OCI-LY7 (cell line): ENCODE measurements around the gene ATG4C. TPM values are rescaled to one million over a fixed set of nuclear protein-coding genes. Genes with fewer than 3 reads are reported as not detected.

ENCODE experiments used
- BruUV-seq: library from RNA; stranded (reverse); fragments of 400-500 nt; replicated peaks from 2 replicates; lab custom pipeline; 2021; lab: Mats Ljungman, UMichigan
- CTCF ChIA-PET: fragments of 300-600 bp; sonication (Branson Sonifier 250); formaldehyde crosslinking; loops from one replicate; lab custom pipeline; 2022; ENCODE audit warnings: antibody characterized with exemption; ENCODE audit not compliant: unreplicated experiment; lab: Charles Lee
- POLR2A ChIA-PET: fragments of 300-600 bp; sonication (Branson Sonifier 250); formaldehyde crosslinking; loops from one replicate; lab custom pipeline; 2022; ENCODE audit warnings: antibody characterized with exemption; lab: Charles Lee
- DNase-seq: peaks from one replicate; pipeline ENCODE4 v3.0.0-alpha.2; 2015; ENCODE audit warnings: low spot score
- H2AFZ ChIP-seq: fragments of 200-600 bp; sonication (generic), shearing (Covaris generic); 2 replicates; pipeline ENCODE4 v1.6.1; 2014; ENCODE audit warnings: mild to moderate bottlenecking, antibody characterized with exemption, low read length, moderate library complexity
- H3K27ac ChIP-seq: fragments of 200-600 bp; sonication (generic); 2 replicates; pipeline ENCODE4 v1.5.1; 2014; ENCODE audit warnings: mixed run types, low read depth, mild to moderate bottlenecking, moderate library complexity, low read length, inconsistent platforms; ENCODE audit not compliant: poor library complexity, severe bottlenecking
- H3K36me3 ChIP-seq: fragments of 200-600 bp; sonication (generic); 2 replicates; pipeline ENCODE4 v1.6.1; 2014; ENCODE audit warnings: mild to moderate bottlenecking, antibody characterized with exemption, low read length, moderate library complexity, mixed read lengths; ENCODE audit not compliant: insufficient read depth
- H3K4me1 ChIP-seq: fragments of 200-600 bp; sonication (generic); 2 replicates; pipeline ENCODE4 v1.5.1; 2014; ENCODE audit warnings: mild to moderate bottlenecking, low read length; ENCODE audit not compliant: insufficient read depth, poor library complexity, severe bottlenecking
- H3K4me2 ChIP-seq: fragments of 200-600 bp; sonication (generic); 2 replicates; pipeline ENCODE4 v1.6.1; 2014; ENCODE audit warnings: mild to moderate bottlenecking, low read length
- H3K4me3 ChIP-seq: fragments of 200-600 bp; sonication (generic); 2 replicates; pipeline ENCODE4 v1.5.1; 2014; ENCODE audit warnings: mild to moderate bottlenecking, low read depth, low read length; ENCODE audit not compliant: poor library complexity, severe bottlenecking
- H3K79me2 ChIP-seq: fragments of 200-600 bp; sonication (generic); 2 replicates; pipeline ENCODE4 v1.6.1; 2016; ENCODE audit warnings: low read depth, mild to moderate bottlenecking, low read length, moderate library complexity, mixed read lengths; ENCODE audit not compliant: insufficient read depth
- H3K9me2 ChIP-seq: fragments of 200-600 bp; sonication (generic); 2 replicates; pipeline ENCODE4 v1.6.1; 2016; ENCODE audit warnings: mild to moderate bottlenecking, low read length, mixed read lengths; ENCODE audit not compliant: insufficient read depth
- H3K9me3 ChIP-seq: fragments of 200-600 bp; sonication (generic); 2 replicates; pipeline ENCODE4 v1.6.1; 2014; ENCODE audit warnings: mild to moderate bottlenecking, mixed run types, low read length, mixed read lengths
- H4K20me1 ChIP-seq: fragments of 200-600 bp; sonication (generic); 2 replicates; pipeline ENCODE4 v1.6.1; 2014; ENCODE audit warnings: mild to moderate bottlenecking, antibody characterized with exemption, low read length, moderate library complexity, mixed read lengths; ENCODE audit not compliant: insufficient read depth
- EZH2phosphoT487 ChIP-seq: fragments of 200-600 bp; sonication (generic); IDR thresholded peaks from 2 replicates; pipeline ENCODE4 v1.6.1; 2018; ENCODE audit warnings: low read depth, borderline replicate concordance, mild to moderate bottlenecking, mixed run types, antibody characterized with exemption, low read length, moderate library complexity, mixed read lengths
- intact Hi-C: fragments of 100-400 bp; cut with micrococcal nuclease; formaldehyde crosslinking; loops from one replicate; pipeline ENCODE4 v1.10.0; 2022; ENCODE audit not compliant: unreplicated experiment
- total RNA-seq, 2 experiments: library from RNA; depleted of rRNA in 1 of 2; stranded (reverse); fragments of >200 nt in 1 of 2; shearing (Covaris generic) in 1 of 2; gene quantifications; 2 replicates each; pipeline ENCODE4 v1.2.3, GENCODE V29; 2014 to 2022
- TF ChIP-seq, protein P1 (sequence below): fragments of 200-600 bp; sonication (generic); conservative IDR thresholded peaks from 2 replicates; pipeline ENCODE4 v1.5.1; 2014; ENCODE audit warnings: mild to moderate bottlenecking, antibody characterized with exemption, low read length, moderate library complexity, mixed read lengths

The ATG4C gene
- total RNA-seq, 2 experiments from 2014 or later = 7.3 to 15.2 TPM

DNA sequence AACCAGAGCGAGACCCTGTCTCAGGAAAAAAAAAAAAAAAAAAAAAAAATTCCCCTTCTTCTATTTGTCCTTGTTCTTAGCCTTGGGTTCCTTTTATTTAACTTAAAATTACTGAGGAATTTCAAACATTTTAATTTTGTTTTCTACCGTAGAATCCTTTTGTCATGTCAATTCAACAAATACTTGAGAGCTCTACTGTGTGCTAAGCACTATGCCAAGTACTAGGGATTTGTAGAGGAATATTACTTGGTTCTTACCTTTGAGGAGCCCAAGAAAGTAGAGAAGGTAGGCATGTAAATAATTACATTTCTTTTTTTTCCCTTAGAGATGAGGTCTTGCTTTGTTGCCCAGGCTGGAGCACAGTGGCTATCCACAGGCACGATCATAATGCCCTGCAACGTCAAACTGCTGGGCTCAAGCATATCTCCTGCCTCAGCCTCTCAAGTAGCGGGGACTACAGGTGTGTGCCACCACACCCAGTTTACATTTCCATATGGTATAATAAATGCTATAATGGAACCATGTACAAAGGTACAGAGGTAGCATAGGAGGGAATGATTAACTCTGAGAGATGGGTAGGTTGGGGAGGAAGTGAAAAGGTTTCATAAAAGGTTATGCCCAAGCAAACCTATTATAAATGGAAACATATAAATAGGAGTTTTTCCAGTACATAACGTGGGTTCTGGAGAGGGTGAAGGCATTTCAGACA, 104.0 kb downstream of the ATG4C start:
- H3K4me3 ChIP-seq = no peak overlapping the region
- BruUV-seq = no TSS peak
- no peak for DNase-seq
- H3K4me2 ChIP-seq = no peak overlapping the region
- no peak overlapping the region for H2AFZ ChIP-seq
- no peaks in the 10 kb centered on the region for H3K9me3 ChIP-seq
- TF ChIP-seq, protein P1, sequence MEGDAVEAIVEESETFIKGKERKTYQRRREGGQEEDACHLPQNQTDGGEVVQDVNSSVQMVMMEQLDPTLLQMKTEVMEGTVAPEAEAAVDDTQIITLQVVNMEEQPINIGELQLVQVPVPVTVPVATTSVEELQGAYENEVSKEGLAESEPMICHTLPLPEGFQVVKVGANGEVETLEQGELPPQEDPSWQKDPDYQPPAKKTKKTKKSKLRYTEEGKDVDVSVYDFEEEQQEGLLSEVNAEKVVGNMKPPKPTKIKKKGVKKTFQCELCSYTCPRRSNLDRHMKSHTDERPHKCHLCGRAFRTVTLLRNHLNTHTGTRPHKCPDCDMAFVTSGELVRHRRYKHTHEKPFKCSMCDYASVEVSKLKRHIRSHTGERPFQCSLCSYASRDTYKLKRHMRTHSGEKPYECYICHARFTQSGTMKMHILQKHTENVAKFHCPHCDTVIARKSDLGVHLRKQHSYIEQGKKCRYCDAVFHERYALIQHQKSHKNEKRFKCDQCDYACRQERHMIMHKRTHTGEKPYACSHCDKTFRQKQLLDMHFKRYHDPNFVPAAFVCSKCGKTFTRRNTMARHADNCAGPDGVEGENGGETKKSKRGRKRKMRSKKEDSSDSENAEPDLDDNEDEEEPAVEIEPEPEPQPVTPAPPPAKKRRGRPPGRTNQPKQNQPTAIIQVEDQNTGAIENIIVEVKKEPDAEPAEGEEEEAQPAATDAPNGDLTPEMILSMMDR = no peak
- TF ChIP-seq EZH2phosphoT487 = no peak
- no peak overlapping the region for H3K27ac ChIP-seq
- H3K9me2 ChIP-seq = 0 out of 2 replicates have a peak, but pooled peaks cover 4% of the 10 kb centered on the region
- no peaks in the 10 kb centered on the region for H3K4me1 ChIP-seq
- no peaks in the 10 kb centered on the region for H3K36me3 ChIP-seq
- POLR2A ChIA-PET = interaction anchor here (0.6 to 0.7 kb wide), 4 partner anchors 9 to 903 kb away, joined by 3 to 6 read pairs (median 4); no protein-coding TSS in a partner anchor
- CTCF ChIA-PET = no interaction called here
- H4K20me1 ChIP-seq = no peaks in the 10 kb centered on the region
- H3K79me2 ChIP-seq = no peaks in the 10 kb centered on the region
- intact Hi-C loops = no loop called here

DNA sequence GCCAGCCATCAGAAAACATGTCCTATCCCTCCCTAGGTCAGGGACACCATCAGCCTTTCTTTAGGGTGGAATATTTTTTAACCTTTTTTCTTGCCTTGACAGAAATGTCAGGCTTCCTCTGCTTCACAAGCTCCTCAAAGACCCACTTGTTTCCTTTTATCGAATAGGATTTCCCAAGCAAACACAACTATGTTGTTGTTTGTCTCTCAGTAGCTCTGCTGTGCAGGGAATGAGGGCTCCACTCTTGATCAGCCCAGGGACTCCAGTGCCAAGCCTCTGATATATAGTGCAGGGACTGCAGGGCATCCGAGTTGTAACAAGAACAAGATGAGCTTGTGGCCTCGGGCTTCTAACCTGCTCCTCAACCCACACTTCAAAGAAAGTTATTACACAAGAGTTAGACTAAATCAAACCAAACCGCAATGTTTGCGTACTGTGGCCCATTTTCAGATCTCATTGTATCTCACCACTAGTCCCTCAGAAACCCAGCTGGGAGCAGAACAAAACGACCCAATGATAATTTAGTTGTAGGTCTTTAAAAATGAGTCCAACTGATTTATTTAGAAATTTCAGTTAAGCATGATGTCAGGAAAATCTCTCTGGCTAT, 108.1 kb downstream of the ATG4C start:
- TF ChIP-seq, protein P1 = no peak
- no peak for TF ChIP-seq EZH2phosphoT487
- H3K4me2 ChIP-seq = no peak overlapping the region
- H3K9me3 ChIP-seq = no peaks in the 10 kb centered on the region
- H3K79me2 ChIP-seq = no peaks in the 10 kb centered on the region
- no peak overlapping the region for H3K4me3 ChIP-seq
- DNase-seq = no peak
- no peaks in the 10 kb centered on the region for H3K9me2 ChIP-seq
- CTCF ChIA-PET = no interaction called here
- BruUV-seq = no TSS peak
- no peaks in the 10 kb centered on the region for H4K20me1 ChIP-seq
- POLR2A ChIA-PET = interaction anchor here (1.0 to 1.2 kb wide), 2 partner anchors 31 to 155 kb away, joined by 3 read pairs; no protein-coding TSS in a partner anchor
- no peak overlapping the region for H2AFZ ChIP-seq
- H3K36me3 ChIP-seq = no peaks in the 10 kb centered on the region
- no peak overlapping the region for H3K27ac ChIP-seq
- H3K4me1 ChIP-seq = no peaks in the 10 kb centered on the region
- intact Hi-C loops = no loop called here

DNA sequence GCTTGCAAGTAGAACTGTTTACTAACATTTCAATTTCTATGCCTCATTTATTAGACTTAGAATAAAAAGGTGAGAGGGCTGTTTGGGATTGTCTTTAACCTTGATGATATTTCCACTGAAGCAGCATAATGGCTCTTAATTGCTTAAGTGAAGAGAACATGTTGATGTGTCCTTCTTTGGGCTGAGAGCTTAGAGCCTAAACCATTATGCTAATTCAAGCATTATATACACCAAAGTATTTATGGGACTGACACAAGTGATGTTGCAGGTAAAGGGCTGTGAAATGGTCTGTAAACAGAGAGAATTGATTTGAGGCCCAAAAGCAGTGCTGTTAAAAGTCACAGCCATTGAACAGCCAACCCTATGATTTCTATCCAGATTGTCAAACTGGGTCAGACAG, 113.9 kb downstream of the ATG4C start:
- DNase-seq = no peak
- no peak overlapping the region for H3K4me2 ChIP-seq
- no peak overlapping the region for H3K27ac ChIP-seq
- H2AFZ ChIP-seq = no peak overlapping the region
- H3K4me1 ChIP-seq = no peaks in the 10 kb centered on the region
- H3K4me3 ChIP-seq = no peak overlapping the region
- no TSS peak for BruUV-seq
- no peaks in the 10 kb centered on the region for H3K79me2 ChIP-seq
- intact Hi-C loops = no loop called here
- POLR2A ChIA-PET = no interaction called here
- H3K36me3 ChIP-seq = no peaks in the 10 kb centered on the region
- H3K9me2 ChIP-seq = no peaks in the 10 kb centered on the region
- TF ChIP-seq, protein P1 = no peak
- no peaks in the 10 kb centered on the region for H4K20me1 ChIP-seq
- no peaks in the 10 kb centered on the region for H3K9me3 ChIP-seq
- CTCF ChIA-PET = no interaction called here
